Liver (tissue), 3 donors: ENCODE data around the gene LPAR3.

Experiments
- SP1 ChIP-seq: IDR thresholded peaks from 2 replicates; pipeline ENCODE4 v1.6.1; 2018; ENCODE audit warnings: antibody characterized with exemption, mild to moderate bottlenecking
- TF ChIP-seq, protein P1 (sequence below): fragments of 150-350 bp; IDR thresholded peaks from 2 replicates; pipeline ENCODE4 v1.5.1; 2017; ENCODE audit warnings: improper control_type of control experiment, low read depth, low read length; ENCODE audit not compliant: missing input control
- TF ChIP-seq, protein P2 (sequence below): IDR thresholded peaks from 2 replicates; pipeline ENCODE4 v1.6.1; 2016; ENCODE audit warnings: antibody characterized with exemption
- donor health status: healthy.
- donor health status: healthy.

DNA sequence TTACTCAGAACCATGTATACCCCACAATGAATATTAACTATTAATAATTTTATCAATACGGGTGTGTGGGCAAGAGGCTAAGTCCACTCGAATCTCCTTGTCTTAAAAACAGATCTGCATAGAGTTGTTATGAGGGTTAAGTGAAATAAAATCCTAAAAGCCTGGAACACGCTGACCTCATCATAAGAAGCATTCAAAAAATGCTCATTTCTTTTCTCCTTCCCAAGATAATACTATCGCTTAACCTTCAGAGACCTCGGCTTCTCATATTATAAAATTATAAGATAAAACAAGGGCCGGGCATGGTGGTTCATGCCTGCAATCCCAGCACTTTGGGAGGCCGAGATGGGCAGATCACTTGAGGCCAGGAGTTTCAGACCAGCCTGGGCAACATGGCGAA, 35.1 kb downstream of the LPAR3 start:
- TF ChIP-seq SP1 = no peak
- TF ChIP-seq, protein P1, sequence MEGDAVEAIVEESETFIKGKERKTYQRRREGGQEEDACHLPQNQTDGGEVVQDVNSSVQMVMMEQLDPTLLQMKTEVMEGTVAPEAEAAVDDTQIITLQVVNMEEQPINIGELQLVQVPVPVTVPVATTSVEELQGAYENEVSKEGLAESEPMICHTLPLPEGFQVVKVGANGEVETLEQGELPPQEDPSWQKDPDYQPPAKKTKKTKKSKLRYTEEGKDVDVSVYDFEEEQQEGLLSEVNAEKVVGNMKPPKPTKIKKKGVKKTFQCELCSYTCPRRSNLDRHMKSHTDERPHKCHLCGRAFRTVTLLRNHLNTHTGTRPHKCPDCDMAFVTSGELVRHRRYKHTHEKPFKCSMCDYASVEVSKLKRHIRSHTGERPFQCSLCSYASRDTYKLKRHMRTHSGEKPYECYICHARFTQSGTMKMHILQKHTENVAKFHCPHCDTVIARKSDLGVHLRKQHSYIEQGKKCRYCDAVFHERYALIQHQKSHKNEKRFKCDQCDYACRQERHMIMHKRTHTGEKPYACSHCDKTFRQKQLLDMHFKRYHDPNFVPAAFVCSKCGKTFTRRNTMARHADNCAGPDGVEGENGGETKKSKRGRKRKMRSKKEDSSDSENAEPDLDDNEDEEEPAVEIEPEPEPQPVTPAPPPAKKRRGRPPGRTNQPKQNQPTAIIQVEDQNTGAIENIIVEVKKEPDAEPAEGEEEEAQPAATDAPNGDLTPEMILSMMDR = no peak
- TF ChIP-seq, protein P2, sequence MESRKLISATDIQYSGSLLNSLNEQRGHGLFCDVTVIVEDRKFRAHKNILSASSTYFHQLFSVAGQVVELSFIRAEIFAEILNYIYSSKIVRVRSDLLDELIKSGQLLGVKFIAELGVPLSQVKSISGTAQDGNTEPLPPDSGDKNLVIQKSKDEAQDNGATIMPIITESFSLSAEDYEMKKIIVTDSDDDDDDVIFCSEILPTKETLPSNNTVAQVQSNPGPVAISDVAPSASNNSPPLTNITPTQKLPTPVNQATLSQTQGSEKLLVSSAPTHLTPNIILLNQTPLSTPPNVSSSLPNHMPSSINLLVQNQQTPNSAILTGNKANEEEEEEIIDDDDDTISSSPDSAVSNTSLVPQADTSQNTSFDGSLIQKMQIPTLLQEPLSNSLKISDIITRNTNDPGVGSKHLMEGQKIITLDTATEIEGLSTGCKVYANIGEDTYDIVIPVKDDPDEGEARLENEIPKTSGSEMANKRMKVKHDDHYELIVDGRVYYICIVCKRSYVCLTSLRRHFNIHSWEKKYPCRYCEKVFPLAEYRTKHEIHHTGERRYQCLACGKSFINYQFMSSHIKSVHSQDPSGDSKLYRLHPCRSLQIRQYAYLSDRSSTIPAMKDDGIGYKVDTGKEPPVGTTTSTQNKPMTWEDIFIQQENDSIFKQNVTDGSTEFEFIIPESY = no peak
